Natural killer cell (primary cell): ENCODE measurements around the gene ADGRB3. TPM values are rescaled to one million over a fixed set of nuclear protein-coding genes. Genes with fewer than 3 reads are reported as not detected.

ENCODE experiments used
- ATAC-seq, 3 donors: fragments of 150-1000 bp in 2 of 3; fragments of 200-7000 bp in 1 of 3; cut with Tn5 transposase; 1 replicate in 1 of 3; 2 replicates in 2 of 3; pipeline ENCODE4 v1.10.0; 2021; ENCODE audit warnings: mild to moderate bottlenecking in 2 of 3, moderate library complexity in 2 of 3
- DNase-seq, 2 donors: peaks; one replicate each; pipeline versions ENCODE4 v3.0.0 to v3.0.0-alpha.2; 2013 to 2021; ENCODE audit warnings: mixed read lengths in 1 of 2
- H3K27ac ChIP-seq: one replicate; pipeline ENCODE4 v1.5.1; 2013; ENCODE audit warnings: mild to moderate bottlenecking, low read length
- H3K27me3 ChIP-seq: one replicate; pipeline ENCODE4 v1.6.1; 2013; ENCODE audit warnings: low read length; ENCODE audit not compliant: control insufficient read depth, insufficient read depth
- H3K36me3 ChIP-seq: one replicate; pipeline ENCODE4 v1.6.1; 2013; ENCODE audit warnings: low read length; ENCODE audit not compliant: control insufficient read depth, insufficient read depth
- H3K4me1 ChIP-seq: one replicate; pipeline ENCODE4 v1.6.1; 2013; ENCODE audit warnings: low read length; ENCODE audit not compliant: control insufficient read depth, insufficient read depth
- H3K4me3 ChIP-seq: one replicate; pipeline ENCODE4 v1.5.1; 2013; ENCODE audit warnings: low read length
- H3K9me3 ChIP-seq: one replicate; pipeline ENCODE4 v1.6.1; 2013; ENCODE audit warnings: low read length; ENCODE audit not compliant: control insufficient read depth, insufficient read depth
- H3K27ac Mint-ChIP-seq, 2 donors: one replicate each; pipeline ENCODE4 v1.8.0; 2022; ENCODE audit warnings: mild to moderate bottlenecking in 2 of 2, mixed read lengths in 2 of 2, moderate library complexity in 1 of 2
- H3K27me3 Mint-ChIP-seq, 2 donors: one replicate each; pipeline ENCODE4 v1.8.0; 2022; ENCODE audit warnings: low read depth in 2 of 2, mixed read lengths in 2 of 2
- H3K36me3 Mint-ChIP-seq: one replicate; pipeline ENCODE4 v1.8.0; 2022; ENCODE audit warnings: mixed read lengths
- H3K4me1 Mint-ChIP-seq, 2 donors: one replicate each; pipeline ENCODE4 v1.8.0; 2022; ENCODE audit warnings: mixed read lengths in 2 of 2
- H3K4me3 Mint-ChIP-seq: one replicate; pipeline ENCODE4 v1.8.0; 2022; ENCODE audit warnings: mild to moderate bottlenecking, moderate library complexity, mixed read lengths
- H3K9me3 Mint-ChIP-seq, 2 donors: one replicate each; pipeline ENCODE4 v1.8.0; 2022; ENCODE audit warnings: mixed read lengths in 2 of 2
- CTCF ChIP-seq: fragments of 200-600 bp; IDR thresholded peaks from one replicate; pipeline ENCODE4 v1.8.0; 2022; ENCODE audit warnings: antibody characterized with exemption
- WGBS: methylation state at CpG from one replicate; pipeline ENCODE4 v1.1.7; 2013; ENCODE audit warnings: missing lambda C conversion rate; ENCODE audit not compliant: insufficient coverage; 5-methylcytosine and 5-hydroxymethylcytosine counted together
- intact Hi-C: fragments of 100-400 bp; cut with micrococcal nuclease; formaldehyde crosslinking; loops from one replicate; pipeline ENCODE4 v1.14.2; 2022
- total RNA-seq, 4 donors: library from RNA; stranded (reverse); fragments of 120-200 nt in 1 of 4; gene quantifications; one replicate each; pipeline versions ENCODE4 v1.2.3 to v1.2.4, GENCODE V29; 2013 to 2022

The ADGRB3 gene
- total RNA-seq, 3 donors from 2014 or later (not counting 1 experiment from before 2014, with no cell fraction given): not detected

GRCh38 chr6:69129046-69129445 lies 494.0 kb downstream of the ADGRB3 start:
- intact Hi-C loops: no loop called here
- Mint-ChIP-seq H3K27ac (no peak overlapping the region), H3K27me3 (no peaks in the 10 kb centered on the region), H3K9me3 (peaks cover 8 to 19% of the 10 kb centered on the region in 2 donors), H3K36me3 (peaks cover 5% of the 10 kb centered on the region), H3K4me1 (no peaks in the 10 kb centered on the region), H3K4me3 (no peak overlapping the region)
- H3K27me3 ChIP-seq: no peaks in the 10 kb centered on the region
- WGBS: no CpG with 5 or more reads among the region's 1 CpG
- no peaks in the 10 kb centered on the region for H3K9me3 ChIP-seq
- no peak for DNase-seq
- TF ChIP-seq CTCF: no peak
- no peaks in the 10 kb centered on the region for H3K36me3 ChIP-seq
- no peaks in the 10 kb centered on the region for H3K4me1 ChIP-seq
- ATAC-seq: no peak
- no peak overlapping the region for H3K27ac ChIP-seq
- no peak overlapping the region for H3K4me3 ChIP-seq

- Histone ChIP-seq H3K27ac (no peak overlapping the region), H3K9me3 (no peaks in the 10 kb centered on the region), H3K36me3 (no peaks in the 10 kb centered on the region), H3K4me1 (no peaks in the 10 kb centered on the region), H3K27me3 (no peaks in the 10 kb centered on the region), H3K4me3 (no peak overlapping the region)
- no CpG with 5 or more reads among the region's 1 CpG for WGBS
- H3K4me3 Mint-ChIP-seq: no peak overlapping the region
- no peak for TF ChIP-seq CTCF
- no peak overlapping the region for H3K27ac Mint-ChIP-seq
- peaks cover 8 to 23% of the 10 kb centered on the region in 2 donors for H3K9me3 Mint-ChIP-seq
- H3K4me1 Mint-ChIP-seq: no peaks in the 10 kb centered on the region
- H3K27me3 Mint-ChIP-seq: no peaks in the 10 kb centered on the region
- H3K36me3 Mint-ChIP-seq: peaks cover 9% of the 10 kb centered on the region
- intact Hi-C loops: no loop called here
- ATAC-seq (no peak), DNase-seq (no peak)
Observed at GRCh38 chr6:69135927-69136326, 500.8 kb downstream of the ADGRB3 start.

GRCh38 chr6:69138148-69138547 lies 503.1 kb downstream of the ADGRB3 start:
- peaks cover 10 to 21% of the 10 kb centered on the region in 2 donors for H3K9me3 Mint-ChIP-seq
- H3K27ac ChIP-seq: no peak overlapping the region
- ATAC-seq (no peak), DNase-seq (no peak)
- no peaks in the 10 kb centered on the region for H3K27me3 ChIP-seq
- H3K36me3 ChIP-seq: no peaks in the 10 kb centered on the region
- no peak overlapping the region for H3K27ac Mint-ChIP-seq
- no peak overlapping the region for H3K4me3 Mint-ChIP-seq
- no peaks in the 10 kb centered on the region for H3K9me3 ChIP-seq
- no peak for TF ChIP-seq CTCF
- H3K27me3 Mint-ChIP-seq: no peaks in the 10 kb centered on the region
- H3K4me1 Mint-ChIP-seq: no peaks in the 10 kb centered on the region
- H3K4me1 ChIP-seq: no peaks in the 10 kb centered on the region
- intact Hi-C loops: no loop called here
- H3K4me3 ChIP-seq: no peak overlapping the region
- peaks cover 9% of the 10 kb centered on the region for H3K36me3 Mint-ChIP-seq

GRCh38 chr6:69138893-69139494 lies 503.9 kb downstream of the ADGRB3 start:
- Mint-ChIP-seq H3K4me3 (no peak overlapping the region), H3K4me1 (no peaks in the 10 kb centered on the region), H3K9me3 (peaks cover 7 to 15% of the 10 kb centered on the region in 2 donors), H3K36me3 (peaks cover 5% of the 10 kb centered on the region), H3K27ac (no peak overlapping the region), H3K27me3 (no peaks in the 10 kb centered on the region)
- DNase-seq (no peak), ATAC-seq (no peak)
- H3K27ac ChIP-seq: no peak overlapping the region
- H3K4me3 ChIP-seq: no peak overlapping the region
- WGBS: 93% methylated on average over 4 of the region's 4 CpGs
- no peaks in the 10 kb centered on the region for H3K27me3 ChIP-seq
- no peaks in the 10 kb centered on the region for H3K36me3 ChIP-seq
- intact Hi-C loops: no loop called here
- no peaks in the 10 kb centered on the region for H3K9me3 ChIP-seq
- TF ChIP-seq CTCF: no peak
- H3K4me1 ChIP-seq: no peaks in the 10 kb centered on the region
